Mesenchymal stem cell (in vitro differentiated cells and primary cell): ENCODE measurements around the gene PTPRE.

Source experiments
- DNase-seq: peaks from one replicate; pipeline ENCODE4 v3.0.0-alpha.2; 2013
- H2AFZ ChIP-seq: one replicate; pipeline ENCODE4 v1.6.1; 2013; ENCODE audit warnings: low read depth, mild to moderate bottlenecking, control low read depth, inconsistent platforms, low read length, moderate library complexity
- H2AK5ac ChIP-seq: 2 replicates; pipeline ENCODE4 v1.6.1; 2013; ENCODE audit warnings: low read length, moderate library complexity, mild to moderate bottlenecking, inconsistent platforms; ENCODE audit not compliant: severe bottlenecking
- H2BK120ac ChIP-seq: one replicate; pipeline ENCODE4 v1.6.1; 2013; ENCODE audit warnings: low read depth, mild to moderate bottlenecking, inconsistent platforms, low read length, moderate library complexity
- H2BK12ac ChIP-seq, 2 experiments: one replicate each; pipeline ENCODE4 v1.6.1; 2013; ENCODE audit warnings: inconsistent platforms in 2 of 2, low read length in 2 of 2, mild to moderate bottlenecking in 2 of 2, moderate library complexity in 2 of 2, control low read depth in 1 of 2
- H2BK15ac ChIP-seq: one replicate; pipeline ENCODE4 v1.6.1; 2013; ENCODE audit warnings: mild to moderate bottlenecking, low read depth, inconsistent platforms; ENCODE audit not compliant: poor library complexity, severe bottlenecking
- H2BK5ac ChIP-seq: 2 replicates; pipeline ENCODE4 v1.6.1; 2013; ENCODE audit warnings: low read depth, mild to moderate bottlenecking, low read length, control low read depth, inconsistent platforms; ENCODE audit not compliant: poor library complexity, severe bottlenecking
- H3K14ac ChIP-seq, 2 experiments: one replicate each; pipeline ENCODE4 v1.6.1; 2013; ENCODE audit warnings: inconsistent platforms in 2 of 2, low read length in 2 of 2, control low read depth in 1 of 2, mild to moderate bottlenecking in 1 of 2, moderate library complexity in 1 of 2
- H3K18ac ChIP-seq, 2 experiments: one replicate each; pipeline ENCODE4 v1.6.1; 2013; ENCODE audit warnings: inconsistent platforms in 2 of 2, low read length in 2 of 2, control low read depth in 1 of 2, low read depth in 1 of 2, mild to moderate bottlenecking in 1 of 2
- H3K23ac ChIP-seq, 2 experiments: one replicate each; pipeline ENCODE4 v1.6.1; 2013; ENCODE audit warnings: inconsistent platforms in 2 of 2, low read length in 2 of 2, mild to moderate bottlenecking in 2 of 2, moderate library complexity in 2 of 2, control low read depth in 1 of 2
- H3K27ac ChIP-seq: 2 replicates; pipeline ENCODE4 v1.5.1; 2013; ENCODE audit warnings: mild to moderate bottlenecking, moderate library complexity, low read length, control low read depth, inconsistent platforms; ENCODE audit not compliant: poor library complexity, severe bottlenecking
- H3K27me3 ChIP-seq, 2 experiments: 2 replicates each; pipeline versions ENCODE4 v1.6.1 to v1.7.0; 2013; ENCODE audit warnings: low read length in 2 of 2, mild to moderate bottlenecking in 2 of 2, moderate library complexity in 2 of 2, control low read depth in 1 of 2, inconsistent platforms in 1 of 2; ENCODE audit not compliant: control insufficient read depth in 1 of 2, insufficient read depth in 1 of 2
- H3K36me3 ChIP-seq, 2 experiments: 2 replicates each; pipeline versions ENCODE4 v1.6.1 to v1.7.0; 2013; ENCODE audit warnings: low read length in 2 of 2, control low read depth in 1 of 2, inconsistent platforms in 1 of 2, low read depth in 1 of 2, mild to moderate bottlenecking in 1 of 2; ENCODE audit not compliant: insufficient read depth in 2 of 2, control insufficient read depth in 1 of 2
- H3K4ac ChIP-seq, 2 experiments: one replicate each; pipeline ENCODE4 v1.6.1; 2013; ENCODE audit warnings: inconsistent platforms in 2 of 2, low read length in 2 of 2, mild to moderate bottlenecking in 2 of 2, moderate library complexity in 2 of 2, control low read depth in 1 of 2, low read depth in 1 of 2
- H3K4me1 ChIP-seq: 2 replicates; pipeline ENCODE4 v1.6.1; 2013; ENCODE audit warnings: low read depth, low read length, control low read depth; ENCODE audit not compliant: control insufficient read depth, insufficient read depth
- H3K4me2 ChIP-seq: 2 replicates; pipeline ENCODE4 v1.6.1; 2013; ENCODE audit warnings: low read length, mild to moderate bottlenecking, inconsistent platforms; ENCODE audit not compliant: poor library complexity, severe bottlenecking
- H3K4me3 ChIP-seq, 2 experiments: 2 replicates each; pipeline versions ENCODE4 v1.5.1 to v1.7.0; 2013; ENCODE audit warnings: low read length in 2 of 2, mild to moderate bottlenecking in 2 of 2, control low read depth in 1 of 2, low read depth in 1 of 2; ENCODE audit not compliant: insufficient read depth in 1 of 2
- H3K79me1 ChIP-seq: replicated peaks from 2 replicates; pipeline ENCODE4 v1.6.1; 2013; ENCODE audit warnings: mild to moderate bottlenecking, control low read depth, low read length, inconsistent platforms; ENCODE audit not compliant: poor library complexity, severe bottlenecking
- H3K9ac ChIP-seq: 2 replicates; pipeline ENCODE4 v1.7.0; 2013; ENCODE audit warnings: mild to moderate bottlenecking, low read length, moderate library complexity
- H3K9me3 ChIP-seq: 2 replicates; pipeline ENCODE4 v1.7.0; 2013; ENCODE audit warnings: mild to moderate bottlenecking, low read length; ENCODE audit not compliant: control insufficient read depth
- H4K8ac ChIP-seq: one replicate; pipeline ENCODE4 v1.6.1; 2013; ENCODE audit warnings: inconsistent platforms, mild to moderate bottlenecking, low read length, moderate library complexity
- H4K91ac ChIP-seq: one replicate; pipeline ENCODE4 v1.6.1; 2013; ENCODE audit warnings: mild to moderate bottlenecking, low read length, inconsistent platforms
- WGBS: methylation state at CpG from one replicate; pipeline ENCODE4 v1.1.7; 2013; ENCODE audit warnings: mixed read lengths; 5-methylcytosine and 5-hydroxymethylcytosine counted together

PTPRE gene

GRCh38 chr10:128116187-128116586, 209.3 kb downstream of the PTPRE start:
- peaks cover 31% of the 10 kb centered on the region for H3K79me1 ChIP-seq
- H3K4me1 ChIP-seq = peaks cover 2% of the 10 kb centered on the region
- H4K91ac ChIP-seq = no peak overlapping the region
- H4K8ac ChIP-seq = no peak overlapping the region
- no peak overlapping the region for H3K4me2 ChIP-seq
- H2BK5ac ChIP-seq = no peak overlapping the region
- H2BK120ac ChIP-seq = no peak overlapping the region
- DNase-seq = no peak
- no peak overlapping the region for H3K23ac ChIP-seq
- no peaks in the 10 kb centered on the region for H3K27me3 ChIP-seq
- no peaks in the 10 kb centered on the region for H3K9me3 ChIP-seq
- H3K14ac ChIP-seq = no peak overlapping the region
- H2BK15ac ChIP-seq = no peak overlapping the region
- H2AK5ac ChIP-seq = no peak overlapping the region
- no peak overlapping the region for H3K4me3 ChIP-seq
- H3K4ac ChIP-seq = no peak overlapping the region
- no peak overlapping the region for H2BK12ac ChIP-seq
- no peak overlapping the region for H3K27ac ChIP-seq
- H3K36me3 ChIP-seq = peaks cover 8 to 35% of the 10 kb centered on the region in 2 experiments
- H2AFZ ChIP-seq = no peak overlapping the region
- WGBS = 100% methylated on average over 2 of the region's 4 CpGs
- H3K18ac ChIP-seq = no peak overlapping the region
- no peak overlapping the region for H3K9ac ChIP-seq

- no peak overlapping the region for H2BK15ac ChIP-seq
- H3K4me1 ChIP-seq = peaks cover 2% of the 10 kb centered on the region
- no peaks in the 10 kb centered on the region for H3K9me3 ChIP-seq
- H3K27me3 ChIP-seq = no peaks in the 10 kb centered on the region
- H3K79me1 ChIP-seq = peaks cover 32% of the 10 kb centered on the region
- H2AK5ac ChIP-seq = no peak overlapping the region
- H3K9ac ChIP-seq = no peak overlapping the region
- peak overlapping the region; percentile 20 for H4K8ac ChIP-seq
- H3K23ac ChIP-seq = no peak overlapping the region
- no peak overlapping the region for H3K4ac ChIP-seq
- no peak overlapping the region for H4K91ac ChIP-seq
- no peak overlapping the region for H3K4me2 ChIP-seq
- 86% methylated on average over 8 of the region's 13 CpGs for WGBS
- H2BK12ac ChIP-seq = no peak overlapping the region
- no peak for DNase-seq
- no peak overlapping the region for H3K18ac ChIP-seq
- H2BK120ac ChIP-seq = no peak overlapping the region
- H3K27ac ChIP-seq = no peak overlapping the region
- no peak overlapping the region for H2BK5ac ChIP-seq
- H3K36me3 ChIP-seq = peaks cover 8 to 26% of the 10 kb centered on the region in 2 experiments
- H2AFZ ChIP-seq = no peak overlapping the region
- H3K14ac ChIP-seq = no peak overlapping the region
- H3K4me3 ChIP-seq = no peak overlapping the region
Measured at GRCh38 chr10:128116851-128117615, 210.1 kb downstream of the PTPRE start.

GRCh38 chr10:128121750-128122412, 215.0 kb downstream of the PTPRE start:
- Histone ChIP-seq H4K8ac (no peak overlapping the region), H3K14ac (no peak overlapping the region), H3K36me3 (peaks cover 0 to 3% of the 10 kb centered on the region in 2 experiments), H3K4ac (no peak overlapping the region), H3K4me1 (peaks cover 16% of the 10 kb centered on the region), H3K27ac (no peak overlapping the region), H3K79me1 (peaks cover 15% of the 10 kb centered on the region), H2AK5ac (no peak overlapping the region), H2BK12ac (no peak overlapping the region), H3K23ac (no peak overlapping the region), H2AFZ (peak overlapping the region; percentile 47), H3K4me2 (no peak overlapping the region), H2BK120ac (no peak overlapping the region), H2BK5ac (no peak overlapping the region), H3K27me3 (no peaks in the 10 kb centered on the region), H2BK15ac (no peak overlapping the region), H3K9me3 (no peaks in the 10 kb centered on the region), H4K91ac (no peak overlapping the region), H3K4me3 (no peak overlapping the region), H3K9ac (no peak overlapping the region), H3K18ac (no peak overlapping the region)
- DNase-seq = no peak
- WGBS = 96% methylated on average over 5 of the region's 5 CpGs

GRCh38 chr10:128122931-128123330, 216.0 kb downstream of the PTPRE start:
- no peak overlapping the region for H3K4me2 ChIP-seq
- H3K23ac ChIP-seq = no peak overlapping the region
- no peak overlapping the region for H3K18ac ChIP-seq
- no peak overlapping the region for H3K9ac ChIP-seq
- H2AFZ ChIP-seq = no peak overlapping the region
- H4K8ac ChIP-seq = no peak overlapping the region
- H3K27ac ChIP-seq = no peak overlapping the region
- no peak overlapping the region for H4K91ac ChIP-seq
- H3K4me3 ChIP-seq = no peak overlapping the region
- H2BK15ac ChIP-seq = no peak overlapping the region
- no peak overlapping the region for H2BK5ac ChIP-seq
- no peak overlapping the region for H2BK12ac ChIP-seq
- H3K9me3 ChIP-seq = no peaks in the 10 kb centered on the region
- no peaks in the 10 kb centered on the region for H3K27me3 ChIP-seq
- DNase-seq = no peak
- H3K4ac ChIP-seq = no peak overlapping the region
- 88% methylated on average over 1 of the region's 2 CpGs for WGBS
- no peak overlapping the region for H3K14ac ChIP-seq
- peaks cover 0 to 3% of the 10 kb centered on the region in 2 experiments for H3K36me3 ChIP-seq
- H2BK120ac ChIP-seq = no peak overlapping the region
- peaks cover 16% of the 10 kb centered on the region for H3K4me1 ChIP-seq
- H3K79me1 ChIP-seq = peaks cover 12% of the 10 kb centered on the region
- H2AK5ac ChIP-seq = no peak overlapping the region
